ENCODE data around the gene ZNF619.
A peak's percentile ranks its signal among the peaks of the same experiment; 100 is the strongest.

- TF ChIP-seq, protein P1, sequence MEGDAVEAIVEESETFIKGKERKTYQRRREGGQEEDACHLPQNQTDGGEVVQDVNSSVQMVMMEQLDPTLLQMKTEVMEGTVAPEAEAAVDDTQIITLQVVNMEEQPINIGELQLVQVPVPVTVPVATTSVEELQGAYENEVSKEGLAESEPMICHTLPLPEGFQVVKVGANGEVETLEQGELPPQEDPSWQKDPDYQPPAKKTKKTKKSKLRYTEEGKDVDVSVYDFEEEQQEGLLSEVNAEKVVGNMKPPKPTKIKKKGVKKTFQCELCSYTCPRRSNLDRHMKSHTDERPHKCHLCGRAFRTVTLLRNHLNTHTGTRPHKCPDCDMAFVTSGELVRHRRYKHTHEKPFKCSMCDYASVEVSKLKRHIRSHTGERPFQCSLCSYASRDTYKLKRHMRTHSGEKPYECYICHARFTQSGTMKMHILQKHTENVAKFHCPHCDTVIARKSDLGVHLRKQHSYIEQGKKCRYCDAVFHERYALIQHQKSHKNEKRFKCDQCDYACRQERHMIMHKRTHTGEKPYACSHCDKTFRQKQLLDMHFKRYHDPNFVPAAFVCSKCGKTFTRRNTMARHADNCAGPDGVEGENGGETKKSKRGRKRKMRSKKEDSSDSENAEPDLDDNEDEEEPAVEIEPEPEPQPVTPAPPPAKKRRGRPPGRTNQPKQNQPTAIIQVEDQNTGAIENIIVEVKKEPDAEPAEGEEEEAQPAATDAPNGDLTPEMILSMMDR (conservative IDR thresholded peaks at IDR 0.05; ENCODE audit: low read depth, low read length), result no peak
- TF ChIP-seq POLR2A (IDR thresholded peaks at IDR 0.05; ENCODE audit: low read depth, low read length) (peak; percentile 97), RFX5 (IDR thresholded peaks at IDR 0.05; ENCODE audit: low read depth, low read length) (no peak), USF2 (IDR thresholded peaks at IDR 0.05; ENCODE audit: low read depth, low read length) (peak; percentile 50; the same call in 1 of the 2 replicates), MXI1 (IDR thresholded peaks at IDR 0.05; ENCODE audit: borderline replicate concordance, low read depth, low read length) (peak; percentile 97), MAFK (IDR thresholded peaks at IDR 0.05; ENCODE audit: low read depth, low read length) (no peak), CHD1 (IDR thresholded peaks at IDR 0.05; ENCODE audit: low read depth, low read length) (no peak; the same call in 1 of the 2 replicates), RCOR1 (IDR thresholded peaks at IDR 0.05; ENCODE audit: insufficient replicate concordance, low read length) (no peak), RAD21 (IDR thresholded peaks at IDR 0.05; ENCODE audit: low read length) (no peak), CEBPB (IDR thresholded peaks at IDR 0.05; ENCODE audit: low read depth, low read length) (no peak), SMC3 (IDR thresholded peaks at IDR 0.05; ENCODE audit: low read depth, low read length) (no peak), BHLHE40 (IDR thresholded peaks at IDR 0.05; ENCODE audit: low read depth, low read length) (peak; percentile 67; the same call in 1 of the 2 replicates), MAZ (IDR thresholded peaks at IDR 0.05; ENCODE audit: borderline replicate concordance, low read depth, low read length) (no peak)
Measured at GRCh38 chr3:40456940-40457823, 19.7 kb upstream of the ZNF619 start, which contains the start of gene RPL14.
